Suprapubic skin (tissue), 4 donors: ENCODE results near the gene PLEKHG3. TPM values are rescaled to one million over a fixed set of nuclear protein-coding genes. Genes with fewer than 3 reads are reported as not detected.

Experiments
- DNase-seq, 2 donors: peaks; one replicate each; pipeline ENCODE4 v3.0.0-alpha.2; 2019; ENCODE audit warnings: low spot score in 2 of 2
- H3K27ac ChIP-seq: fragments of 200-600 bp; sonication (generic); one replicate; pipeline ENCODE4 v1.5.1; 2019
- H3K27me3 ChIP-seq: fragments of 200-600 bp; sonication (generic); one replicate; pipeline ENCODE4 v1.5.1; 2019
- H3K36me3 ChIP-seq: fragments of 200-600 bp; sonication (generic); one replicate; pipeline ENCODE4 v1.5.1; 2019
- H3K4me1 ChIP-seq: fragments of 200-600 bp; sonication (generic); one replicate; pipeline ENCODE4 v1.5.1; 2019
- H3K4me3 ChIP-seq: fragments of 200-600 bp; sonication (generic); one replicate; pipeline ENCODE4 v1.5.1; 2019; ENCODE audit warnings: mild to moderate bottlenecking
- H3K9me3 ChIP-seq: fragments of 200-600 bp; sonication (generic); one replicate; pipeline ENCODE4 v1.5.1; 2019
- EP300 ChIP-seq: sonication (generic); formaldehyde crosslinking; IDR thresholded peaks from one replicate; pipeline ENCODE4 v1.6.1; 2017; ENCODE audit warnings: antibody characterized with exemption
- POLR2A ChIP-seq, 2 donors: fragments of 450-650 bp; IDR thresholded peaks; one replicate each; pipeline ENCODE4 v1.6.1; 2017; ENCODE audit warnings: antibody characterized with exemption in 2 of 2, mild to moderate bottlenecking in 2 of 2, moderate library complexity in 2 of 2
- POLR2AphosphoS5 ChIP-seq, 3 donors: sonication (generic); formaldehyde crosslinking; IDR thresholded peaks; one replicate each; pipeline ENCODE4 v1.6.1; 2017; ENCODE audit warnings: antibody characterized with exemption in 3 of 3
- WGBS: methylation state at CpG from one replicate; pipeline ENCODE4 v1.1.5; 2018; 5-methylcytosine and 5-hydroxymethylcytosine counted together
- total RNA-seq, 4 donors: library from RNA; depleted of rRNA; stranded (reverse); fragments of >200 nt; gene quantifications; one replicate each; pipeline ENCODE4 v1.1.0, GENCODE V29; 2016
- TF ChIP-seq, protein P1 (sequence below), 2 donors: fragments of 200-600 bp in 1 of 2; fragments of 450-650 bp in 1 of 2; sonication (generic) in 1 of 2; IDR thresholded peaks; one replicate each; pipeline ENCODE4 v1.5.1; 2016 to 2019; ENCODE audit warnings: antibody characterized with exemption in 2 of 2, mild to moderate bottlenecking in 1 of 2, moderate library complexity in 1 of 2

Gene PLEKHG3
- total RNA-seq, 4 donors from 2014 or later: 60.4 to 140 (median 96.5) TPM

DNA sequence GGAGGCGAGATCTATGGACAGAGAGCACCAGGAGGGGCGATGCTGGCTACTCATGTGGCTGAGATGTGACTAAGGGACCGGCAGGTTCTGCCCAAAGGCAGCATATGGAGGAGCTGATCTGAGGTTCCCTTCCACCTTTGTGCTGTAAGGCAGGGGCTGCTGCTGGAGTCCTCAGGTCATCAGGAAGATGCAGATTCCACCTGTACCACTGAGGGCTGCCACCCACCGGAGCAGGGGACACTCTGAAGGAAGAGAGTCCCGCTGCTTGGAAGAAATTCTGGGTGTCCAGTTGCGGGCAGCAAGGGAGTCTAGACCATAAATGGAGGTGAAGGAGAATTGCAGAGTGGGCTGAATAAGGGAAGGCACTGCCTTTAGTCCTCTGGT is 55.3 kb downstream of the PLEKHG3 start:
- Histone ChIP-seq H3K27me3 (no peaks in the 10 kb centered on the region), H3K27ac (no peak overlapping the region), H3K4me3 (no peak overlapping the region), H3K36me3 (no peaks in the 10 kb centered on the region), H3K9me3 (no peaks in the 10 kb centered on the region), H3K4me1 (peaks cover 84% of the 10 kb centered on the region)
- DNase-seq: no peak
- TF ChIP-seq POLR2A (IDR thresholded peaks at IDR 0.05): no peak
- no peak for TF ChIP-seq POLR2AphosphoS5 (IDR thresholded peaks at IDR 0.05)
- TF ChIP-seq EP300: no peak
- TF ChIP-seq, protein P1, sequence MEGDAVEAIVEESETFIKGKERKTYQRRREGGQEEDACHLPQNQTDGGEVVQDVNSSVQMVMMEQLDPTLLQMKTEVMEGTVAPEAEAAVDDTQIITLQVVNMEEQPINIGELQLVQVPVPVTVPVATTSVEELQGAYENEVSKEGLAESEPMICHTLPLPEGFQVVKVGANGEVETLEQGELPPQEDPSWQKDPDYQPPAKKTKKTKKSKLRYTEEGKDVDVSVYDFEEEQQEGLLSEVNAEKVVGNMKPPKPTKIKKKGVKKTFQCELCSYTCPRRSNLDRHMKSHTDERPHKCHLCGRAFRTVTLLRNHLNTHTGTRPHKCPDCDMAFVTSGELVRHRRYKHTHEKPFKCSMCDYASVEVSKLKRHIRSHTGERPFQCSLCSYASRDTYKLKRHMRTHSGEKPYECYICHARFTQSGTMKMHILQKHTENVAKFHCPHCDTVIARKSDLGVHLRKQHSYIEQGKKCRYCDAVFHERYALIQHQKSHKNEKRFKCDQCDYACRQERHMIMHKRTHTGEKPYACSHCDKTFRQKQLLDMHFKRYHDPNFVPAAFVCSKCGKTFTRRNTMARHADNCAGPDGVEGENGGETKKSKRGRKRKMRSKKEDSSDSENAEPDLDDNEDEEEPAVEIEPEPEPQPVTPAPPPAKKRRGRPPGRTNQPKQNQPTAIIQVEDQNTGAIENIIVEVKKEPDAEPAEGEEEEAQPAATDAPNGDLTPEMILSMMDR (IDR thresholded peaks at IDR 0.05): no peak
- WGBS: 97% methylated on average over 6 of the region's 6 CpGs

DNA sequence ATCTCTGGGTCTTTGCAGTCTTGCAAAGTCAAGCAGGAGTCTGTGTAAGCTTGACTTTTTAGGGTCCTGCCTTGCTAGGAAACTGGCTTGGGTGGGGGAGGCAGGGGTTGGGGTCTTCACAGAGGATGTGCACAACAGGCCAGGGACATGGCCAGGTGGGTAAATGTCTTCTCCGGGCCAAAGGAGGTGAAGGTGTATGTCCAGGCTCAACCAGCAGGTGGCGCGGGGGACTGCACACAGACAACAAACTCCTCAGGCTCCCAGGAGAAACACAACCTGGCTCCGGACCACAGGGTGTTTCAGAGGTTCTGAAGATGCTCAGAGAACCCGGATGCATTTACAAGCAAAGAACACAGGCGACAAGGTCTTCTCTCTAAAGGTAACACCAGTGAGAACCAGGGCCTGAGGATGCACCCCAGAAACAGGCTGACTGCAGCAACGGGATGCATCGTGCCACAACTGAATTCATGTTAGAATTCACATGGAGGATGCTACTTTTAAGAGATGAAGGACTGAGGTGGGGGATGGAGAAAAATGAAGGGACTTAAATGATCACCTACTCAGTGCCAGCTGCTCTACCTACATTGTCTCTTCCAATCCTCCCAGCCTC is 56.0 kb downstream of the PLEKHG3 start:
- Histone ChIP-seq H3K4me1 (peaks cover 84% of the 10 kb centered on the region), H3K27ac (no peak overlapping the region), H3K36me3 (no peaks in the 10 kb centered on the region), H3K27me3 (no peaks in the 10 kb centered on the region), H3K9me3 (no peaks in the 10 kb centered on the region), H3K4me3 (no peak overlapping the region)
- no peak for TF ChIP-seq POLR2AphosphoS5 (IDR thresholded peaks at IDR 0.05)
- TF ChIP-seq POLR2A (IDR thresholded peaks at IDR 0.05): no peak
- TF ChIP-seq EP300: no peak
- TF ChIP-seq, protein P1 (IDR thresholded peaks at IDR 0.05): peak; percentile 43 to 69
- DNase-seq: no peak
- WGBS: 50% methylated on average over 8 of the region's 8 CpGs

DNA sequence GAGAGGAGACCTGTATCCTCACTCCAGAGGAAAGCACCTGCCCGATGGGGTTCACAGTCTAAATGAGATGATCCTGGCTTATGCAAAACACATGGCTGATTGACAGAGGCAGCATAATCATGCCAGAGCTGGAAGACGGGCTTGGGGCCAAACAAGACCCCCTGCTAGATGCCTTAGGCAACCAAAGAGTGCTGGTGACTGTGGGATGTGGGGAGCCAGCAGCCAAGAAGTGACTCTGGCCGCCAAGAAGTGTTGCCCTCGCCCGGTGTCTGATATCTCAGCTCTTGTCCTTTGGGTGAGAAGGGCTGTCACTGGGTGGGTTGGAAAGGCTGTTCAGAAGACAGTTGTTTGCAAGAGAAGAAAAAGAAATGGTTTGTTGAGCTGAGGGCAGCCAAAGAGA is 56.7 kb downstream of the PLEKHG3 start:
- WGBS: 54% methylated on average over 5 of the region's 5 CpGs
- no peak for TF ChIP-seq EP300
- no peak for TF ChIP-seq POLR2AphosphoS5 (IDR thresholded peaks at IDR 0.05)
- TF ChIP-seq POLR2A (IDR thresholded peaks at IDR 0.05): no peak
- TF ChIP-seq, protein P1 (IDR thresholded peaks at IDR 0.05): no peak
- Histone ChIP-seq H3K27ac (no peak overlapping the region), H3K4me3 (no peak overlapping the region), H3K27me3 (no peaks in the 10 kb centered on the region), H3K9me3 (no peaks in the 10 kb centered on the region), H3K36me3 (no peaks in the 10 kb centered on the region), H3K4me1 (peaks cover 80% of the 10 kb centered on the region)
- DNase-seq: no peak

DNA sequence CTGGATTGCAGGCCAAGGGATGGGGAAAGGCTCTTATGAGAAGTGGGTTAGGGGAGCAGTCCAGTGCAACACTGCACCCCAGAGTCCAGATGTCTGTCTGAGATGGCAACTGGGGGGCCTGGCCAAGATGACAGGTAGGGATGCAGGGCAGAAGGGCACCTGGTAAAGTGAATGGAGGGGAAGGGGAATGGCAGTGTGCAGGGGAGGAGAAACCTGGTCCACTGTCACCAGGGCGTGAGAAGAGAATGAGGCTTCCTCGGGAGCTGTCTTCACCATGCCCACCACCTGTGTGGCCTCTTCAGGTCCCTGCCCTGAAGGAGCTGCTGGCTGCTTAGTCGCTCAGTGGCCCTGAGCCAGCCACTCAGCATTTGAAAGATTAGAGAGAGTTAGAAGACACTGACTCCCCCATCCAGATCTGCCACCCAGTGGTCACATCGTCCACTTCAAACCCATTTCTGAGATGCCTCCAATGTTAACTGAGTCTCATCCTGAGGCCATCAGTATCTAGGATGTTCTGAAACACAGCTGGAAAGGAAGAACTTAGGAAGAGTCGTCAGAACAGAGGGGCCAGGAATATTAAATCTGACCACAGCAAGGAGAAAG is 57.3 kb downstream of the PLEKHG3 start:
- Histone ChIP-seq H3K27ac (peak overlapping the region; percentile 65), H3K4me3 (no peak overlapping the region), H3K4me1 (peaks cover 75% of the 10 kb centered on the region), H3K36me3 (no peaks in the 10 kb centered on the region), H3K27me3 (no peaks in the 10 kb centered on the region), H3K9me3 (no peaks in the 10 kb centered on the region)
- TF ChIP-seq, protein P1 (IDR thresholded peaks at IDR 0.05): no peak
- TF ChIP-seq POLR2AphosphoS5 (IDR thresholded peaks at IDR 0.05) (no peak), EP300 (no peak), POLR2A (IDR thresholded peaks at IDR 0.05) (no peak)
- 31% methylated on average over 4 of the region's 5 CpGs for WGBS
- no peak for DNase-seq
